NCI-H2171 treated with DMSO at 0.1 percent for 48 hours (cell line): Measurements from ENCODE around the gene VSTM5.
A peak's percentile ranks its signal among the peaks of the same experiment; 100 is the strongest.

Experiments
- DNase-seq: peaks from one replicate; lab custom pipeline; 2025; lab: John Stamatoyannopoulos, UW

VSTM5 gene

DNA sequence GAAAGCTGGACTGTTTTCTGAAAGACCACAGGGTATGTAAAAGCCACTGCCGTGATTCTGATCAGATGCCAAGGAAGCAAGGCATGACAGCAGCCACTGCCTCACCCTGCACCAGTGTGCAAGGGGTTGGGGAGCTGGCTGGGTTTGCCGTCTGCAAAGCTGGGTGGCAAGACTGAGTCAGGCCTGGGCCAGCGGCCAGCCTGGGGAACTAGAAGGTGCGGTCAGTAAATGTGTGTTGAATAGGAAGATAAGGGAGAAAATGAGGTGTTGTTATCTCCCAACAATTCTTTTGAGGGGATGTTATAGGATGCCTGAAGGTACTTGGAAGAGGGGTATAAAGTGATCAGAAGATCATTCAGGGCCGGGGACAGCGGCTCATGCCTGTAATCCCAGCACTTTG is 8.0 kb downstream of the VSTM5 start:
- no peak for DNase-seq

DNA sequence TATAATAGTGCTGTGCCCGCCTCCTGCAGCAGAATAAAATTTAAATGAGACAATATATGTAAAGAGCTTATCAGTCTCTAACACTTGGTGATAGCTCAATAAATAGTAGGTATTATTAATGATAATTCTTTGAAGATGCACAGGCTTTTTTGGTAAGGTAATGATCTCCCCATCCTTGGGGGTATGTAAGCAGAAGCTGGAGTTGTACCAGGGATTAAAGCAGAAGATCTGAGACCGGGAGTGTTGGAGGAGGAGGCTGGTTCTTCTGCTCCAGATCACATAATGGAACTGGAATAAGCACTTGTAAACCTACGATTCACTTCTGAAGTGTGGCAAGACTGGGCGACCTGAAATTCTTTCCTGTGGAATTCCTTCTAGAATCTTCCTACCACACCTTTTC is 8.4 kb downstream of the VSTM5 start:
- DNase-seq: no peak

DNA sequence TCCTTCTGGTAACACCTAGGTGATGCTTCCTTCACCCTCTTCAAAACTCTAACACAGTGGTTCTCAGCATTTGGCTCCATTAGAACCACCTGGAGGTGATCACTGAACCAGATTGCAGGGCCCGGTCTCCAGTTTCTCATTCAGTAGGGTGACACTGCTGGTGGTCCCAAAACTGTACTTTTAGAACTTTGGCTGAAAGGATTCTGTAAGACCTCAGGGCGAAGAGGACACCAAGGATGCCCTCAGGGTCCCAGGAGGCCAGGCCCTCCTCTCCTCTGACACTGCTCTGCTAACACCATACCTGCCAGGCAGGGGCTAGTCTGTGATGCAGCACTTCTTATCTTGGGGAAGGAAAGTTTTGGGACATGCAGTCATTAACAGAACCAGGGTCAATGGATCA is 9.0 kb downstream of the VSTM5 start:
- no peak for DNase-seq

DNA sequence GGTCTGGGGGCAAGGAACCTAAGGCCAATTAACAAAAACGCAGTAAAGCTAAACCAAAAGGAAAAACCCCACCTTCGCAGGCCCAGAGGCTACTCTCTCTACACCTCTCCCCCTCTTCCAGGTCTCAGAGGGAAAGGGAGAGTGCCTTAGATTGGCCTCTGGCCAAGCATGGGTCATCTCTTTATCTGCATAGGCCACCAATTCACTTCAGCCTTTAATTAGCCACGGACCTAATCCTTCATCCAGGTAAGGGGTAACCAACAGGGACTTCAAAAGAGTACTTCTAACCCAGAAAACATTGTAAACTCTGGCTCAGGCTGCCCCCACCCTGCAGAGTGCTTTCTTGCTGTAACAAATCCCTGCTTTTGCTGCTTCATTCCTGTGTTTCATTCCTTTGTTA is 9.4 kb downstream of the VSTM5 start:
- no peak for DNase-seq

DNA sequence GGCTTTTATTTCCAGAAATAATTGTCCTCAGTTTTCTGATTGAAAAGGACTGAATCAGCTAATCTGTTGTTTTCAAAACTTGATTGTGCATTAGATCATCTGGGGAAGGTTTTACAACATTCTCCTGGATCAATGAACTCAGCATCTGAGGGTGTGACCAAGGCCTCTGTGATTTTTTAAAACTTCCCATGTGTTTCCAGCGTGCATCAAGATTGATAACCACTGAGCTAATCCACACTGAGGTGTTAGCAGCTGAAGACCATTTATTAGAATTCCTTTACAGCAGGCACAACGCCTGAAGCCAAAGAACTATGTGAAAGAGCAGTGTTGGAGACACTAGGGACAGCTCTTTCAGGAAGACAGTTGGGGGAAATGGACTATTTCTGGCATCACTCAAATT is 10.2 kb downstream of the VSTM5 start:
- DNase-seq: no peak

DNA sequence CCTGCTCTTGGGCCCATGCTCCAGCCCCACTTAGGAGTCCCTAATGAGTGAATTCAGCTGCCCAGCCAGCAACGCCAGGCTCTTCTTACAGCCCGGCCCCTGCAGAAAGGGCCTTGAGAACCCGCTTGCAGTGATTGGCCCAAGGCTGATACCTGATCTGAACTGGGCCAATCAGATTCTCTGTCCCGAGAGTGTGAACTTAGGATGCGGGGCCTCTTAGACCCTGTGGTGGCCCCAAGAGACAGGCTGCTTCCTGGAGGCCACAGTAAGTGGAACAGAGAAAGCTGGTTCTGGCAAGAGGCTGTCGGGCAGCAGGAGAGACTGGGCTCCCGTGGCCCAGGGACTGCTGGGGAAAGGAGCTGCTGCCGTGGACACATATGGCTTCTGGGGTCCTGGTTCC is 11.5 kb downstream of the VSTM5 start:
- DNase-seq: no peak

DNA sequence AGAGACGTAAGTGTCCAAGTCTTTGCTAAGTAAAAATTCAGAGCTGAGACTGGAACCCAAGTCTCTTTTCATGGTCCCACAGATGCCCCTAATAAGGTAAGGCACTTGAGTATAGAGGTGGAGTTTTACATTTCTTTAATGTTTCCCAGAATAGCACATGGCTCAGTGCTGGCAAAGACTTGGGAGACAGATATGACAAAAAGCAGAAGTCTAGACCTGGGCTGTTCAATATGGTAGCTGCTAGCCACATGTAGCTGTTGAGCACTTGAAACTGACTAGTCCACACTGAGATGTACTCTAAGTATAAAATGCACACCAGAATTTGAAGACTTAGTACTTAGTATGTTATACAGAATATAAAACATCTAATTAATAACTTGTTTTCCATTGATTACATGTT is 17.6 kb downstream of the VSTM5 start:
- no peak for DNase-seq

DNA sequence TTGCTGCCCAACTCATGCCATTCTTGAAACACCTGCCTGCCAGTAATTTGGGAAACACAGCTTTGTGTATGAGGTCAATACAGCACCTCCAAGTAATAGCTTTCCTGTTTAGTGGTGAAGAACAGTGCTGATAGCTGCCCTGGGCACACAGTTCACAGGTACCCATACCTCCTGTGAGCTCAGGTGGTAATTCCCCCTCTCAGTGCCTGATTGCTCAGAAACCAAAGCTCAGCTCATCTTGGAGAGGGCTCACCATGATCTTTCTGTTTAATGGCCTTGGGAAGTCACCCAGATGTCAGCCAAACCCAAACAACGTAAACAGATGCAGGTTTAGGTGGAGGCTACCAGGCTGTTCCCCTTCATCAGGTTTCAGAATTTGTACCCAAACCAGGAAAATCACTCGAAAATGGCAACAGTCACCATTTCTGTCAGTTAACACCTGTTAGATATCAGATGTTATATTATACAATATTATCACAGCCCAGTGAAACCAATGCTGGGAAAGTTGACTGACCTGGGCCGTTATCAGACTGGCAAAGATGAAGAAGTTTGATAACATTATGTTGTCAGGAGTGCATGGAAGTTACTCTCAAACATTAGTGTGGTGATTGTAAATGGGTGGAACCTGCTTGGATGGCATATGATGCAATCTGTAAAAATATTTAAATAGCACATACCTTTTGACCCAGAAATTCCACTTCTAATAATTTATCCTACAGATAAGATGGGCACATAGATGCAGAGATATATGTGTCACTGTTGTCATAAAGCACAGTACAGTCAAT is 18.9 kb downstream of the VSTM5 start:
- peak; percentile 23 for DNase-seq

DNA sequence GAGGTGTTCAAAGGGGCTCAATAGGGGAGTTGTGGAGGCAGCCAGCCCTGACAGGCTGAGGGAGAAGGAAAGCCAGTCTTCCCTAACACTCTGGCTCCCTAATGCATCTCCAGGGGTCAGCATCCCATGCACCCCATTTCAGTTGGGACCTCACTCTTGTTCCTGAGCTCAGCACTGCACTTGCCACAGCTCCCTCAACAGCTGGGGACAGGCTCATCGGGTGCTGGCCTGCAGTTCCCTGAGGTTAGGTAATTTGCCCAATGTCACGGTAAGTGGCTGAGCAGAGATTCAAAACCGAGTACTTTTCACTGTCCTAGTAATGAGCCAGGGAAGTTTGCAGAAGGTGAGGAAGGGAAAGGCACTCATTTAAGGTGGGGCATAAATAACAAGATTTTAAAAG is 20.8 kb downstream of the VSTM5 start:
- no peak for DNase-seq

DNA sequence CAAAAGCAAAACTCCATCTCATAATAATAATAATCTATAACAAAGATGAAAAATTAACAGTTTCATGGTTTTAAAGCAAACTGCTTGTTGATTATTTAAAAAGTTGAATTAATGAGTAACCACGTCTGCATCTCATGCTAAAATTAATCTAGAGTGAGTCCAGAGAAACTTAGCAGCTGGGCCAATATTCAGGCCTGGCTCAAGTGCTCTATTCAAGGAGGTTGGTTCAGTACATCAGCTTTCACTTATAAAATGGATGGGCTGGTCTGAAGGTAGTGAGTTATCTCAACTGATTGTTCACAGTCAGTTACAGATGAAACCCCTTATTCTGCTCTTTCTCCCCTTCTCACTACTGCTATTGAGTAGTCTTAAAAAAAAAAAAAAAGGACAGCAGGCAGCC is 23.1 kb downstream of the VSTM5 start:
- no peak for DNase-seq

DNA sequence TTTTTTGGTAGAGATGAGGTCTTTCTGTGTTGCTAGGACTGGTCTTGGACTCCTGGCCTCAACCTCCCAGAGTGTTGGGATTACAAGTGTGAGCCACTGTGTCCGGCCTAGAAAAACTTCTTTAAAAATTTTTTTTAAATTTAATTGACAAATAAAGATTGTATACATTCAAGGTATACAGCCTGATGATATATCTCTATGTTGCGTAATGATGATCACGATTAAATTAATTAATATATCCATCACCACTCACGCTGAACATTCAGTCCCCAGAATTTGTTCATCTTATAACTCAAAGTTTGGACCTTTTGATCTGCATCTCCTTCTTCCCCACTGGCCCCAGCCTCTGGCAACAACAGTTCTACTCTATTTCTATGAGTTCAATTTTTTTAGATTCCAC is 27.2 kb downstream of the VSTM5 start:
- no peak for DNase-seq

DNA sequence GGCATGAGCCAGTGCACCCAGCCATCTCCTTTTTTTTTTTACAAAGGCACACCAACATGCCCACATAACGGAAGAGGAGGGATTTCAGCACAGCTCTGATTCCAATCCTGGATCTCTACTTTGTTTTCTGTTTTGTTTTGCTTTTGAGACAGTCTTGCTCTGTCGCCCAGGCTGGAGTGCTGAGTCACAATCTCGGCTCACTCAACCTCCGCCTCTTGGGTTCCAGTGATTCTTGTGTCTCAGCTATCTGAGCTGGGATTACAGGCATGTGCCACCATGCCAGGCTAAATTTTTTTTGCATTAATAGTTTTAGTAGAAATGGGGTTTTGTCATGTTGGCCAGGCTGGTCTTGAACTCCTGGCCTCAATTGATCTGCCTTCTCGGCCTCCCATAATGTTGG is 28.1 kb downstream of the VSTM5 start:
- no peak for DNase-seq

DNA sequence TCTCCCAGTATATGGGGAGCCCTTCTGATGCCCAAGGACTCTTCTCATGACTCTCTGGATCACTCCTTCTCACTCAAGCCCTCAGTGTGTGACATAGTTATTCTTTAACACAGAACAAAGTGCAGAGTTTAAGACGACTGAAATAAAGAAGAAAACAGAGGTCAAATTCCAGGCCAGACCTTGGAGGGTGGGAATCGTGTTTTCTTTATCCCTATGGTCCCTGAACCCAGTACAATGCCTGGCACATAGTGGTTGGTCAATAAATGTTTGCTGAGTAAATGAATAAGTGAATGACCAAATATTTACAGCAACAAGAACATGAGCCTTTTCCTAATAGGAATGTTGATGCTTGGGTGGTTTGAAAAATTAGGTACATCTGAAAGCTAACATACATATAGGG is 28.8 kb downstream of the VSTM5 start:
- no peak for DNase-seq

DNA sequence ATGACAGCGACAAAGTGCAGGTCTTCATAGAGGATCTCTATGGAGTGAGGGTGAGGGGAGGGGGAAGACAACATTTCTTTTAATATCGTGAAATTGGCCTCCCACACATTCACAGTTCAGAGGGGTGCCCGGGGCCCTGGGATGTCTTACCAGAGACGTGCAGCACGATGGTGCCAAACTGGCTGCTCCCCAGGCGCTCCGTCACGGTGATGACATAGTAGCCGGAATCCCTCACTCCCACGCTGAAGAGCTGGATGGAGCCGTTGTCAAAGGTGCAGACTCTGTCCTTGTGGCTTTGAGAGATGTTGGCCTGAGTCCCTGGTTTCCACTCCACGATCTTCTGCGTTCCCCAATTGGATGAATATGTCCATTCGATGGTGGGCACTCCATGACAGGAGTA is 29.6 kb downstream of the VSTM5 start:
- DNase-seq: no peak

DNA sequence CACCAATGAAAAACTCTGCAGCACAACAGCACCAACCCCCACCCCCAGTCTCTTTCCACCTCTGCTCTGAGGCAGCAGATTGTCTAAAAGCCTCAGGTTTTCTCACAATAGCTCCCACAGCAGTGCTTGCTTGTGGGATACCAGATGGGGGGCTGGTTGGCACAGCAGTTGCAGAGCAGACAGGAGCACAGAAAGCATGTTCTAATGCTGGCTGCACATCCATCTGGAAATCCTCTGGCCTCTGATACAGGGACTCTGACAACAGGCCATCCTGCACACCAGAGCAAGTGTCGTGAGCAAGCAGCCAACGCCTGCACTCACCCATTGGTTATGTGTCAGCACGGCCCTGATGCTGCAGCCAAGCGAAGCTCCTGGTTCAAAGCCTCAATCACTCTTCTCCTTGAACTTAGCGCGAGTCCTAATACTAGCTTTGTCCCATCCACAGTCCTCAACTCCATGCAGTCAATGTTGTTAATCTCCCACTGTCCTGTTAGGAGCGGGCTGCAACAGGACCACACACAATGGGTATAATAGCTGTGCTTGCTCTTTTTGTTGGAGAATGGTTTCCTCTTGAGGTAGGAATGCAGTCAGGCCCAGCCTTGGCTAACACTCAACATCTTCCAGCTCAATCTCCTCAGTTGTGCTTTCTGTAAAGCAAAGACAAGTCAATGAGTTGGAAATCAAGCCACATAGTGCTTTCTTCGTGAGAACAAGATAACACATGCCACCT is 30.3 kb downstream of the VSTM5 start:
- DNase-seq: peak; percentile 31

DNA sequence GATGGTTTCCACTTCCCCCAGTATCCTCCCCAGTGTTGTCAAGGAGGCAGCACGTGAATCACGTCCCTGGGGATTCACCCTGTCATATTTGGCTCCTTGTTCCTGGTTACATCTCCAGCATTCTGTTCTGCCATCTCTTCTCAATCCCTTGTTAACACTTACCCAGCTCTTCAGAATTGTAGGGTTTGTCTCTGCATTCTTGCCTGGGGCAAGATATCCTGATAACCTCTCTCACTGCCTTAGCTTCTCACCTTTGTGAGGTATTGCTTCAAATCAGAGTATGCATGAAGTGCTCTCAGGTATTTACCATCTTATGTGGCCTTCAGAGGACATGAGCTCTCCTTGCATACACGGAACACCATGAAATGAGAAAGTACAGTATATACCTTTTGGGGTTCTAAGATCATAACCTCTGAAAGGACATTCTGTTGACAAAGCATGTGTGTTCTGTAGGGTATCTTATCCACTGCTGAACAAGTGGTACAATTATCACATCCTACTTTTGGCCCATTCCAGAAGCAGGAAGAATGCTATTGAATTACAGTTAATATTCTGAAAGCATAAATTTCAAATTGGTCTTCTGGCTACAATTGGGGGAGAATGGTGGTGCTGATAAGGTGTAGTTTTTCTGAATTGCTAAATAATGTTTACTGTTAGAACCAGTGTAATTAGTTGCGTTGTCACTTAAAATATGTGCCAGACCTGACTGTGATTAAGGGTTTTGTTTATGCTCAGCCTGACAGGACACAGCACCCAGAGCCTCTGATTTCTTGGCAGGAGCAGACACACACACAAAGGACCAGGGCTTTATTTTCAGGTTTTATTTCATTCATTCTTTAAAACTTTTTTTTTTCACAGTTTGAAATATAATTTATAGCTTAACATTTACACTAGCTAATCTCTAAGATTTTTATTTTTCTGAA is 32.7 kb downstream of the VSTM5 start:
- DNase-seq: no peak

DNA sequence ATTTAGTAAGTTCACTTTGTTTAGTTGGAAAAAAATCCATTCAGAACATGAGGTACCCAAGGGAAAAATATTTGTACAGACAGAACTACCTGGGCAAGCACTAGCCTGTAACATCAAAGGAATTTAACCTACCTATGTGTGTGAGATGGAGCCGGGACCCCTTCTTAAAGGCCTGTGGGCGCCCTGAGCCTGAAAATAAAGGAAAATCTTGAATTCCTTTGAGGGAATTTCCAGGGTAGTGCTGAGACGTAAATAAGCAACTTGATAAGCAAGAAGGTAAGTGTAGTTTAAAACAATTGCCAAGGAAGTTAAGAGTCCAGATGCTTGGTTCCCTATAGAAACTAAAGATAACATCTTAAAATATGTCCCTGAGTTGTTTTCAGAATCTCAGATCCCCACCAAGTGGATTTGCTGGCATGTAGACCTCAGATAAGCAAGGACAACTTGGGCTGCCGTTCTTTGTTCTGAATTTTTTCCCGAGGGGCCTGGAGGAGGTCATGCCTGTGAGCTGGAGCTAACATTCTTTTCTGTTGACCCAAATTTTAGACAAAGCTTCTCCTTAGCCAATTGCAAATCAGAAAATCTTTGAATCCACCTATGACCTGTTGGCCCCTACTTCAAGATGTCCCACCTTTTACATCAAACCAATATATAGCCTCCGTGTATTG is 35.3 kb downstream of the VSTM5 start:
- DNase-seq: no peak

DNA sequence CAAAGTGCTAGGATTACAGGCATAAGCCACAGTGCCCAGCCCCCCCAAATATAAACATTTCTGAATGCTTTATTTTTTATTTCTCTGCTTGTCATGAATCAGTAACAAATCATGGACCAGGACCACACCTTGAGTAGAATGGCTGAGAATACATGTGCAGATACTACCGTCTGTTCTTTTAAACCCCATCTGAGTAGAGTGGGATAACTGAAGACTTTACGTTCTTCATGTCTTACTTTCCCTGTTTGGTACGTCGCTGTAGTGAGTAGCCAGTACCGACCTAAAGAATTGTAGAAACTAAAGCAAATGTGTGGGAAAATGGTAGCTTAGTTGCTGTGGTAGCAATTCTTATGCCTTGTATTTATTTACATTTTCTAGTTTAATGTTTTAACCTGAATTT is 36.4 kb downstream of the VSTM5 start:
- DNase-seq: no peak

DNA sequence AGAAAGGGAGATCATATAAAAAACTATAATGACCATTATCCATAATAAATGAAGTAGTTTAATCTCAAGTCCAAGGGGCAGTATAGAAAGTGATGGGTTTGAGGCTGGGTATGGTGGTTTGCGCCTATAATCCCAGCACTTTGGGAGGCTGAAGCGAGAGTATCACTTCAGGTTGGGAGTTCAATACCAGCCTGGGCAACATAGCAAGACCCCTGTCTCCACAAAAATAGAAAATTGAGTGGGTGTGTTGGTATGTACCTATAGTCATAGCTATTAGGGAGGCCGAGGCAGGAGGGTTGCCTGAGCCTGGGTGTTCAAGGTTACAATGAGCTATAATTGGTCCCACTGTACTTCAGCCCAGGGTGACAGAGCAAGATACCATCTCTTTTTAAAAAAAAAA is 42.4 kb downstream of the VSTM5 start:
- no peak for DNase-seq

DNA sequence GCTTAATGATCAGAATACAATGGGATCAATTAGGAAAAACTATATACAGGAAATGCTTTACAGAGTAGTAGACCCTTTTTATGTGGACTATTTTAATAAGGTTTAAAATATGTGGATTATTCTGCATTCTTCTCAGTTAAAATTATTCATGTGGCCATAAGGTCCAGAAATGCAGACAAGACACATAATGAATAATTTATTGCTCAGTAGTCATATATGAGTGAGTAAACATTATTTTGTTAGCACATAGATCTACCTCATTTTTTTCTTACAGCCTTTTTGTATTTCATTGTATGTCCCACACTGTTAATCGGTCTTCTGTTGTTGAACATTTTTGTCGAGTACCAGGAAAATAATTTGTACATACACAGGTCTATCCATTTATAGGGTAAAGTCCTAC is 45.5 kb downstream of the VSTM5 start:
- DNase-seq: no peak

DNA sequence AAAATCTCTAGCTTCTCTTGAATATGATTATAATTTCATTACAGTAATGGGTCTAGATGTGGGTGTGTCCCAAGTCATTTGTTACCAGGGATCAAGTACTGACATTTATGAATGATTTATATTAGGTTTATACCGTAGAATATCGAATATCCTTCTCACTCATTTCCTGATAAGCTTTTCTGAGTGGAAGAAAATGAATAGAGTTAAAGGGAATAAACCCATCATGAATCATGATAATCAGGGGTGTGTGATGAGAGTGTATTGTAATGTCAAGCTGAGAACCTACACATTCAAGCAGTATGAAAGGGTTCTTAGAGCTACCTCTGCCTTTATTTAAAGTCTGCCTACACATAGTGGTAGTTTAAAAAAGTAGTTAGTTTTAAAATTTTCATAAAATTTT is 49.1 kb downstream of the VSTM5 start:
- no peak for DNase-seq
